Activated B cell treated with CpG ODN at 0.5 μM for 24 hours (primary cell): ENCODE measurements around the gene ZNF324B. TPM values are rescaled to one million over a fixed set of nuclear protein-coding genes. Genes with fewer than 3 reads are reported as not detected.
A peak's percentile ranks its signal among the peaks of the same experiment; 100 is the strongest.
"Not testable (repeated sequence)": the region's sequence is repeated elsewhere in the genome, so short reads cannot be mapped to it uniquely, and the experiment has no call there.

ENCODE experiments used
- ATAC-seq: fragments of 200-7000 bp; cut with Tn5 transposase; one replicate; pipeline ENCODE4 v1.10.0; 2021; ENCODE audit warnings: low read depth, mild to moderate bottlenecking, moderate library complexity
- CTCF ChIA-PET: fragments of 350-600 bp; sonication (Branson Sonifier 250); formaldehyde crosslinking; loops from one replicate; lab custom pipeline; 2021; ENCODE audit warnings: antibody characterized with exemption; lab: Charles Lee
- POLR2A ChIA-PET: fragments of 350-600 bp; sonication (Branson Sonifier 250); formaldehyde crosslinking; loops from one replicate; lab custom pipeline; 2021; ENCODE audit warnings: antibody characterized with exemption; lab: Charles Lee
- DNase-seq: peaks from one replicate; pipeline ENCODE4 v3.0.0; 2022
- H3K27ac Mint-ChIP-seq: one replicate; pipeline ENCODE4 v1.8.0; 2020; ENCODE audit warnings: mixed read lengths
- H3K27me3 Mint-ChIP-seq: one replicate; pipeline ENCODE4 v1.8.0; 2021; ENCODE audit warnings: mixed read lengths
- H3K36me3 Mint-ChIP-seq: one replicate; pipeline ENCODE4 v1.8.0; 2021; ENCODE audit warnings: low read depth, mixed read lengths
- H3K4me1 Mint-ChIP-seq: one replicate; pipeline ENCODE4 v1.8.0; 2021; ENCODE audit warnings: mixed read lengths
- H3K4me3 Mint-ChIP-seq: one replicate; pipeline ENCODE4 v1.8.0; 2020; ENCODE audit warnings: mild to moderate bottlenecking, mixed read lengths
- H3K9me3 Mint-ChIP-seq: one replicate; pipeline ENCODE4 v1.8.0; 2020; ENCODE audit warnings: mixed read lengths
- intact Hi-C: fragments of 100-400 bp; cut with micrococcal nuclease; formaldehyde crosslinking; loops from one replicate; pipeline ENCODE4 v1.15.1; 2024
- total RNA-seq: library from RNA; stranded (reverse); gene quantifications from 2 replicates; pipeline ENCODE4 v1.2.3, GENCODE V29; 2022
- TF ChIP-seq, protein P1 (sequence below): fragments of 200-600 bp; IDR thresholded peaks from one replicate; pipeline ENCODE4 v1.8.0; 2022; ENCODE audit warnings: antibody characterized with exemption, mild to moderate bottlenecking

ZNF324B gene
- total RNA-seq, 1 donor from 2014 or later = 11.7 TPM

DNA sequence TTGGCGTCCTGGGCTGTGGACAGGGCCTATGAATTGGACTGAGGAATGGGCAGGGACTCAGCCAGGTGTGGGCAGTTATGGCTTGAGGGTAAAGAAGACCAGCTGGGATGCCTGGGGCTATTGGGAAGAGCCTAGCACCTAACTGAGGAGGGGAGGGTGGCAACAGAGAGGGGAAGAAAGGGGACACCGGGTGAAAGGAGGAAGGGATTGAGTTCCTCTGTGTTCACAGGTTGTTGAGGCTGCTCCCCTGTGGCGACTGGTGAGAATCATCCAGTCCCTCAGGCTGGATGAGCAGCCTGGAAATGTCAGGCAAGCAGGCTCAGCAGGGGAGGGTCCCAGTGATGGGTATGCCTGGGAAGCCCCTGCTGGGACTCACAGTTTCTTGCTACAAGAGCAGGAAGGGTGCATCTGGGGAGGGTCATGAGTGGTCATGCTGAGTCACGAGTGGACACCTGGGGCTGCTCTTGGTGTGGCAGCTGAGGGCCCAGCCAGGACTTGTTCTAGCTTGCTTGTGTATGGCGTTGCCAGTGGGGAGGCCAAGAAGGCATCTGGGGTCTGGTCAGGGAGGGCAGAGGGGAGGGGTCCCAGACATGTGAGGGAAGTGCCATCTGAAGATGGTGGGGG, 16.9 kb downstream of the ZNF324B start:
- Mint-ChIP-seq H3K27me3 (no peaks in the 10 kb centered on the region), H3K9me3 (no peaks in the 10 kb centered on the region), H3K36me3 (peaks cover 26% of the 10 kb centered on the region), H3K4me3 (peak overlapping the region; percentile 81), H3K27ac (no peak overlapping the region), H3K4me1 (peaks cover 26% of the 10 kb centered on the region)
- CTCF ChIA-PET = interaction anchor here (1.5 kb wide), 1 partner anchor 61 kb away, joined by 3 read pairs; no protein-coding TSS in a partner anchor
- POLR2A ChIA-PET = interaction anchor here (1.2 to 1.3 kb wide), 2 partner anchors 17 to 31 kb away, joined by 3 to 4 read pairs; partner anchors contain the start of gene ZNF324B
- intact Hi-C loops = no loop called here
- TF ChIP-seq, protein P1, sequence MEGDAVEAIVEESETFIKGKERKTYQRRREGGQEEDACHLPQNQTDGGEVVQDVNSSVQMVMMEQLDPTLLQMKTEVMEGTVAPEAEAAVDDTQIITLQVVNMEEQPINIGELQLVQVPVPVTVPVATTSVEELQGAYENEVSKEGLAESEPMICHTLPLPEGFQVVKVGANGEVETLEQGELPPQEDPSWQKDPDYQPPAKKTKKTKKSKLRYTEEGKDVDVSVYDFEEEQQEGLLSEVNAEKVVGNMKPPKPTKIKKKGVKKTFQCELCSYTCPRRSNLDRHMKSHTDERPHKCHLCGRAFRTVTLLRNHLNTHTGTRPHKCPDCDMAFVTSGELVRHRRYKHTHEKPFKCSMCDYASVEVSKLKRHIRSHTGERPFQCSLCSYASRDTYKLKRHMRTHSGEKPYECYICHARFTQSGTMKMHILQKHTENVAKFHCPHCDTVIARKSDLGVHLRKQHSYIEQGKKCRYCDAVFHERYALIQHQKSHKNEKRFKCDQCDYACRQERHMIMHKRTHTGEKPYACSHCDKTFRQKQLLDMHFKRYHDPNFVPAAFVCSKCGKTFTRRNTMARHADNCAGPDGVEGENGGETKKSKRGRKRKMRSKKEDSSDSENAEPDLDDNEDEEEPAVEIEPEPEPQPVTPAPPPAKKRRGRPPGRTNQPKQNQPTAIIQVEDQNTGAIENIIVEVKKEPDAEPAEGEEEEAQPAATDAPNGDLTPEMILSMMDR = no peak
- ATAC-seq (no peak), DNase-seq (no peak)

DNA sequence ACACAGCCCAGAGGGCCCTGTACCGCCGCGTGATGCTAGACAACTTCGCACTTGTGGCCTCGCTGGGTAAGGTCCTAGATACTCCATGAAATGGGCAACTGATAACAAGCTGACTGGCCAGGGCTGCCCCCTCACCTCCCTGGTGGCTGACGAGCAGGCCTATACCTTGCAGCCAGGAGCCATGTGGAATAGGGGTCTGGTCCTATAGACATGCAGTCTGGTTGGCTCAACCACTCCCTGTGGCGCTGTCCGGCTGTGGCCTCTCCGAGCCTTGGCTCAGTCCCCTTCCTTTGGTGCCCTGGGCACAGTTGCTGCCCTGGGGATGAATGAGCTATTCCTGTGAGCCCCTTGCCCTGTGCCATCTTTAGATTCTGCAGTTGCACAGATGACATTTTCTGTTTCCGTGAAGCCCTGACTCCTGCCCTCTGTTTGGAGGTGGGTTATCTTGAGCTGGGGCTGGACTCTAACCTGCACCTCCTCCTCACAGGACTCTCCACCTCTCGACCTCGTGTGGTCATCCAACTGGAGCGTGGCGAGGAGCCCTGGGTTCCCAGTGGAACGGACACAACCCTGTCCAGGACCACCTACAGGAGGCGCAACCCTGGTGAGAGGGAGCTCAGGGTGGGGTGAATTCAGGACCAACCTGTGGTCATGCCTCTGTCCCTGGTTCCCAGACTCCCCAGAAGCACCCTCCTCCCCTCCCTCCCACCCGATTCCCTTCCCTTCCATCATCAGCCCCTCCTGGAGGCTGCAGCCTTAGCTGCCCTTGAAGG, 18.0 kb downstream of the ZNF324B start:
- Mint-ChIP-seq H3K36me3 (peaks cover 26% of the 10 kb centered on the region), H3K4me1 (peaks cover 26% of the 10 kb centered on the region), H3K27ac (no peak overlapping the region), H3K4me3 (peak overlapping the region; percentile 19), H3K9me3 (no peaks in the 10 kb centered on the region), H3K27me3 (no peaks in the 10 kb centered on the region)
- CTCF ChIA-PET = interaction anchor here (1.5 kb wide), 1 partner anchor 62 kb away, joined by 3 read pairs; no protein-coding TSS in a partner anchor
- POLR2A ChIA-PET = interaction anchor here (0.5 to 1.3 kb wide), 3 partner anchors 18 to 286 kb away, joined by 3 to 5 read pairs (median 4); partner anchors contain the start of genes ZNF274 and ZNF324B
- TF ChIP-seq, protein P1 = no peak
- no peak for ATAC-seq
- no peak for DNase-seq
- intact Hi-C loops = no loop called here

DNA sequence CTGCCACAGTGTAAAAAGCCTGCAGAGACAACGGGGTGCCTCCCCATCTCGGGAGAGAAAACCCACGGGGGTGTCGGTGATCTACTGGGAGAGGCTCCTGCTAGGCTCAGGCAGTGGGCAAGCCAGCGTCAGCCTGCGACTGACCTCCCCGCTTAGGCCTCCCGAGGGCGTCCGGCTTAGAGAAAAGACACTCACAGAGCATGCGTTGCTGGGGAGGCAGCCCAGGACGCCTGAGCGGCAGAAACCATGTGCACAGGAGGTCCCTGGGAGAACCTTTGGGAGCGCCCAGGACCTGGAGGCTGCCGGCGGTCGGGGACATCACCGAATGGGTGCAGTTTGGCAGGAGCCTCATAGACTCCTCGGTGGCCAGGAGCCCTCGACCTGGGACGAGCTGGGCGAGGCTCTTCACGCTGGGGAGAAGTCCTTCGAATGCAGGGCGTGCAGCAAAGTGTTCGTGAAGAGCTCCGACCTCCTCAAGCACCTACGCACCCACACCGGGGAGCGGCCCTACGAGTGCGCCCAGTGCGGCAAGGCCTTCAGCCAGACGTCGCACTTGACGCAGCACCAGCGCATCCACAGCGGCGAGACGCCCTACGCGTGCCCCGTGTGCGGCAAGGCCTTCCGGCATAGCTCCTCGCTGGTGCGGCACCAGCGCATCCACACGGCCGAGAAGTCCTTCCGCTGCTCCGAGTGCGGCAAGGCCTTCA, 19.6 kb downstream of the ZNF324B start:
- DNase-seq, intact Hi-C loops, H3K27ac Mint-ChIP-seq, ATAC-seq, H3K27me3 Mint-ChIP-seq, H3K4me3 Mint-ChIP-seq, POLR2A ChIA-PET, CTCF ChIA-PET, H3K9me3 Mint-ChIP-seq: not testable (repeated sequence)
- Mint-ChIP-seq H3K36me3 (peaks cover 29% of the 10 kb centered on the region), H3K4me1 (peaks cover 35% of the 10 kb centered on the region)

DNA sequence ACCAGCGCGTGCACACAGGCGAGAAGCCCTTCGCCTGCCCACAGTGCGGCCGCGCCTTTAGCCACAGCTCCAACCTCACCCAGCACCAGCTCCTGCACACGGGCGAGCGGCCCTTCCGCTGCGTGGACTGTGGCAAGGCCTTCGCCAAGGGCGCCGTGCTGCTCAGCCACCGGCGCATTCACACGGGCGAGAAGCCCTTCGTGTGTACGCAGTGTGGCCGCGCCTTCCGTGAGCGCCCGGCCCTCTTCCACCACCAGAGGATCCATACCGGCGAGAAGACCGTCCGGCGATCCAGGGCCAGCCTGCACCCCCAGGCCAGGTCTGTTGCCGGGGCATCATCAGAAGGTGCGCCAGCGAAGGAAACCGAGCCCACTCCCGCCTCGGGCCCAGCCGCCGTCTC, 20.3 kb downstream of the ZNF324B start:
- H3K9me3 Mint-ChIP-seq = no peaks in the 10 kb centered on the region
- H3K36me3 Mint-ChIP-seq = peaks cover 29% of the 10 kb centered on the region
- no peak overlapping the region for H3K27ac Mint-ChIP-seq
- ChIA-PET CTCF (no interaction called here), POLR2A (no interaction called here)
- no peak overlapping the region for H3K4me3 Mint-ChIP-seq
- DNase-seq (no peak), ATAC-seq (no peak)
- H3K27me3 Mint-ChIP-seq = no peaks in the 10 kb centered on the region
- TF ChIP-seq, protein P1 = no peak
- H3K4me1 Mint-ChIP-seq = peaks cover 34% of the 10 kb centered on the region
- intact Hi-C loops = no loop called here

DNA sequence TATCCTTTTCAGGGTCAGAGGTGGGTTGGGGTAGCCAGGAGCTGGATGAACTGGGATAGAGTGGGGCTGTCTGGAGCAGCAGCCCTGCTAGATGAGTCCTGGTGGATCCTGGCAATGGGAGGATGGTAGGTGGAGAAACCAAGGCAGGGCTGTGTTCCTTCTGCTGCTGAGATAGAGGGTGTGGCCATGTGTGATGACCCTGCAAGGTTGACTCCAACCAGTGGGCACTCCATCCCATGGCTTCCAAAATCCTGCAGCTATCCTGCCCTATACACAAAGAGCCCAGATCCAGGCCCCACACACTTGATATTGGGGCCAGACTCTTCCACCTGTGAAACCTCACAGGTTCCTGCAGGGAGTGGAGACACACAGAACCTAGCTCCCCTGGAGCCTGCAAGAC, 22.4 kb downstream of the ZNF324B start:
- intact Hi-C loops = no loop called here
- CTCF ChIA-PET = no interaction called here
- no peak for ATAC-seq
- no peaks in the 10 kb centered on the region for H3K27me3 Mint-ChIP-seq
- TF ChIP-seq, protein P1 = no peak
- POLR2A ChIA-PET = no interaction called here
- H3K9me3 Mint-ChIP-seq = no peaks in the 10 kb centered on the region
- DNase-seq = no peak
- peak overlapping the region; percentile 56 for H3K27ac Mint-ChIP-seq
- no peak overlapping the region for H3K4me3 Mint-ChIP-seq
- peaks cover 23% of the 10 kb centered on the region for H3K4me1 Mint-ChIP-seq
- H3K36me3 Mint-ChIP-seq = peaks cover 29% of the 10 kb centered on the region
